Loucy (cell line): ENCODE data around the gene SHFL.

Experiments
- H2AFZ ChIP-seq: fragments of 200-600 bp; sonication (generic); 2 replicates; pipeline ENCODE4 v1.6.0; 2016; ENCODE audit warnings: antibody characterized with exemption, mild to moderate bottlenecking, low read length, moderate library complexity
- H3F3A ChIP-seq: fragments of 200-600 bp; 2 replicates; pipeline ENCODE4 v1.6.0; 2016; ENCODE audit warnings: antibody characterized with exemption, low read depth, mild to moderate bottlenecking
- H3K27me3 ChIP-seq: fragments of 200-600 bp; sonication (generic); 2 replicates; pipeline ENCODE4 v1.6.1; 2014; ENCODE audit warnings: low read length, mild to moderate bottlenecking; ENCODE audit not compliant: insufficient read depth, poor library complexity, severe bottlenecking
- H3K36me3 ChIP-seq: fragments of 200-600 bp; sonication (generic); 2 replicates; pipeline ENCODE4 v1.6.1; 2016; ENCODE audit warnings: low read length; ENCODE audit not compliant: insufficient read depth
- H3K4me1 ChIP-seq: fragments of 200-600 bp; sonication (generic); 2 replicates; pipeline ENCODE4 v1.5.1; 2014; ENCODE audit warnings: low read length, mild to moderate bottlenecking; ENCODE audit not compliant: insufficient read depth, poor library complexity, severe bottlenecking
- H3K4me2 ChIP-seq: fragments of 200-600 bp; sonication (generic); 2 replicates; pipeline ENCODE4 v1.6.0; 2014; ENCODE audit warnings: antibody characterized with exemption, low read length, low read depth, mild to moderate bottlenecking; ENCODE audit not compliant: poor library complexity, severe bottlenecking
- H3K4me3 ChIP-seq: fragments of 200-600 bp; sonication (generic); 2 replicates; pipeline ENCODE4 v1.5.1; 2014; ENCODE audit warnings: low read length, mild to moderate bottlenecking, mixed read lengths; ENCODE audit not compliant: poor library complexity, severe bottlenecking
- H3K79me2 ChIP-seq: fragments of 200-600 bp; sonication (generic); 2 replicates; pipeline ENCODE4 v1.6.1; 2014; ENCODE audit warnings: low read length; ENCODE audit not compliant: insufficient read depth
- H3K9ac ChIP-seq: fragments of 200-600 bp; sonication (generic); 2 replicates; pipeline ENCODE4 v1.6.0; 2014; ENCODE audit warnings: mild to moderate bottlenecking, low read depth, low read length, moderate library complexity; ENCODE audit not compliant: poor library complexity, severe bottlenecking
- H3K9me2 ChIP-seq: fragments of 200-600 bp; sonication (generic); replicated peaks from 2 replicates; pipeline ENCODE4 v1.6.1; 2016; ENCODE audit warnings: low read depth, low read length, mixed read lengths
- H3K9me3 ChIP-seq: fragments of 200-600 bp; sonication (generic); 2 replicates; pipeline ENCODE4 v1.6.1; 2014; ENCODE audit warnings: mild to moderate bottlenecking, antibody characterized with exemption, low read length, low read depth; ENCODE audit not compliant: insufficient read depth
- H4K20me1 ChIP-seq: fragments of 200-600 bp; sonication (generic); 2 replicates; pipeline ENCODE4 v1.6.0; 2014; ENCODE audit warnings: antibody characterized with exemption, low read length, mild to moderate bottlenecking; ENCODE audit not compliant: insufficient read depth, poor library complexity, severe bottlenecking
- CTCF ChIP-seq: fragments of 200-600 bp; sonication (generic); conservative IDR thresholded peaks from 2 replicates; pipeline ENCODE4 v1.5.1; 2014; ENCODE audit warnings: mild to moderate bottlenecking, antibody characterized with exemption, low read length
- EZH2phosphoT487 ChIP-seq: fragments of 200-600 bp; IDR thresholded peaks from 2 replicates; pipeline ENCODE4 v1.6.1; 2018; ENCODE audit warnings: antibody characterized with exemption, mild to moderate bottlenecking, moderate library complexity, borderline replicate concordance

The SHFL gene

DNA sequence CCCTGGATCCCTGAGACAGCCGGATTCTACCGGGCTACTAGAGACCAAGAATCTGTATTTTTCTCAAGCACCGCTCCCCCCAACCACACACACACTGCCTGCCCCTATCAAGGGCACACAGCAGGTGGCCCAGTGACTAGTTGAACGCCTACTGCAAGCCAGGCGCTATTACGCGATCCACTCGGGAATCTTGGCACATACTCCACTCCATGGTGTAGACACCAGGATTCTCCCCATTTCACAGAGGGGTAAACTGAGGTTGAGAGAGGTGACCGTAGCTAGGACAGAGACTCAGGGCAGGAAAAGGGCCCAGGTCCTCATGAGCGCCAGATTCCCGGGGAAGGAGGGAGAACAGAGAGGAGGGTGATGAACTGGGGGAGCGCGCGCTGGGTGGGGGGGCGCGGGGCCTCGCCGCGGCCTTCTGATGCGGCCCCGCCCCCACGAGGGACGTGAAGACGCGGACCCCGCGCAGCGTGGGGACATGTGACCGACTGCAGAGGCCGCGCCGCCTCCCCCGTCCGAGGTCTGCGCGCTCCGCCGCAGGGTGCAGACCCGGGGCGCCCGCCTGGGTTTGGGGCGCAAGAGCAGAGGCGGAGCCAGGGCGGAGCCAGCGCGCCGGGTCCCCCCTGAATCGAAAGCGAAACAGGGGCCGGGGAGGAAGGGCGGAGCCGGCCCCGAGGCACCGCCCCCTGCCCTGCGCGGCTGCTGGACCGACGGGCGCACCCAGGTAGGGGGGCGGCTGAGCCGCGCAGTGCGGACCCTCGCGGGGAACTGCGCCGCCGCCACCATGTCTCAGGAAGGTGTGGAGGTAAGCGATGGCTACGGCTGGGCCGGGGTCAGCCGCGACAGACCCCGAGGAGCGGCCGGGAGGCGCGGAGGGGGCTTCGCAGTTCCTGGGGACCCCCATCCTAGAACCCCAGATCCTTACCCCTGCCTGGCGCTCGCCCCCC is at the start of gene SHFL:
TSS of gene SHFL (plus strand) at position 677 of the 950 bp plus-strand sequence. CDS start at position 788, 111 bp downstream.
- Histone ChIP-seq H3F3A (no peaks in the 10 kb centered on the region), H2AFZ (peak within 1 kb of the TSS; percentile 96), H3K79me2 (peaks cover 11% of the 10 kb centered on the region), H3K9ac (peak within 1 kb of the TSS; percentile 94), H3K9me3 (no peaks in the 10 kb centered on the region), H3K4me2 (peak within 1 kb of the TSS; percentile 89), H3K9me2 (no peaks in the 10 kb centered on the region), H3K27me3 (no peaks in the 10 kb centered on the region), H4K20me1 (no peaks in the 10 kb centered on the region), H3K4me3 (peak within 1 kb of the TSS; percentile 97), H3K36me3 (no peaks in the 10 kb centered on the region), H3K4me1 (peaks cover 11% of the 10 kb centered on the region)
- no peak for TF ChIP-seq EZH2phosphoT487
- no peak for TF ChIP-seq CTCF

DNA sequence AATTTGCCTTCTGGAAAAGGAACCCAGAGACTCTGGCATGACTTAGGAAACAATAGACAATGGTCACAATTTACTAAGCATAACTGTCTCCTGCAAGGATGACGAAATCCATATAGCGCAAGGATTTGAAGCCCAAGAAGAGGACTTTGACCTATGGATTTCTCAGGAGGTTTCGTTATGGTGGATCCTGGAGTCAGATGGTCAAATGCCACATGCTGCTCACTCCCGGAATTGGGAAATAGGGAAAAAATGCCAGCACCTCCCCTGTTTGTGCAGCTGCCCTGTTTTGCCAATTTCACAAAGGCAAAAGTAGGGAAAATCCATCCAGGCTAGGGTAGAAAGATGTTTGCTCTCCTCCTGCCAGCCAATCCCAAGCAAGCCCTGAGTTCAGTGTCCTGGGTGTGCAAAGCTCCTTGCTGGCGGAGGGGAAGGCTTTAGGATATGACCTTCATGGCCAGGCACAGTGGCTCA is 49.5 kb upstream of the SHFL start:
- Histone ChIP-seq H3K4me2 (no peak overlapping the region), H3K9ac (no peak overlapping the region), H3K36me3 (no peaks in the 10 kb centered on the region), H3K9me3 (peaks cover 2% of the 10 kb centered on the region; the same call in 1 of the 2 replicates), H3K4me1 (no peaks in the 10 kb centered on the region), H3F3A (no peaks in the 10 kb centered on the region), H4K20me1 (no peaks in the 10 kb centered on the region), H3K79me2 (no peaks in the 10 kb centered on the region), H3K4me3 (no peak overlapping the region), H3K27me3 (no peaks in the 10 kb centered on the region), H2AFZ (no peak overlapping the region), H3K9me2 (no peaks in the 10 kb centered on the region)
- TF ChIP-seq CTCF (no peak), EZH2phosphoT487 (no peak)

DNA sequence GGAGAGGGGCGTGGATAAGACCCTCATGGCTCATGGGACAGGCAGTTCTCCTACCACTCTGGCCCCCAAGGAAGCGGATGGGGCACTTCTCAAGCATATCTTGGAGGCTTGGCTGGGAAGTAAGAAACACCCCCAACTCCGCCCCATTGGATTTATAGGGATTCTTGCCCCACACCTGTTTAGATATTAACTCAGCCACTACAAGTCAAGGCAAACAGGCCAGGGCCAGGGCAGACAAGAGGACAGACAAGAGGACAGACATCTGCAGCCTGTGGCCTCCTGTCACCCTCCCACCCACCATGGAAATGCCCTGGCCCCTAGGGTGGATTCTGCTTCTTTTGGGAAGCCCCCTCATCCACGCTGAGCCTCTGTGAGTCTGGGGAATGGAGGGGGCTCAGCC is 48.8 kb upstream of the SHFL start:
- no peak overlapping the region for H2AFZ ChIP-seq
- no peaks in the 10 kb centered on the region for H3K36me3 ChIP-seq
- no peak overlapping the region for H3K9ac ChIP-seq
- H3K9me3 ChIP-seq: peaks cover 2% of the 10 kb centered on the region; the same call in 1 of the 2 replicates
- TF ChIP-seq EZH2phosphoT487: no peak
- H3K4me3 ChIP-seq: no peak overlapping the region
- H3K9me2 ChIP-seq: no peaks in the 10 kb centered on the region
- no peaks in the 10 kb centered on the region for H3F3A ChIP-seq
- H4K20me1 ChIP-seq: no peaks in the 10 kb centered on the region
- no peaks in the 10 kb centered on the region for H3K4me1 ChIP-seq
- no peaks in the 10 kb centered on the region for H3K79me2 ChIP-seq
- H3K4me2 ChIP-seq: no peak overlapping the region
- H3K27me3 ChIP-seq: no peaks in the 10 kb centered on the region
